ENCODE data around the gene MEGF6.

Gene MEGF6

DNA sequence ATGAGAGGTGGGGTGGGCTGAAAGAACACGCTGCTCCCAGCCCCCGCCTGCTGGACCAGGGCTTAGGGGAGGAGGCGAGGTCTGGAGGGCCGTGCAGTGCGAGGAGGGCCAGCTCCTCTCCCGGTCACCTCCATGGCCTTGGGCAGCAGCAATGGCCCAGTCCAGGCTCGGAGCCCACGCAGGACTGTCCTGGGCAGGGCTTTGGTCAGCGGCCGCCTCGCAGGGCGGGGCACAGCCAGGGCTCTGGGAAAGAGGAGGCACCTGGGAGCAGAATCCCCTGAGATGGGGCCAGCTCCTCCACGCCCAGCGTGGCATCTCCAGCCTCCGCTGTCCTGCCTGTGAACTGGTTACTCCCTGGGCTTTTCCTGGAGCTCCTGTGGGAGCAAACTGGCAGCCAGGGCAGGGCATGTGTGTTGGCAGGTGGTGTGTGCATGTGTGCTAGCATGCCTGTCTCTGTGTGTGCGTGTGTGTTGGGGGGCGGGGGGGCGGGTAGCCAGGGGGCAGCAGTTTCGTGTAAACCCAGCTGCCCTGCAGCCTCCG, 129.4 kb downstream of the MEGF6 start:
- no peak overlapping the region for H3K4me3 ChIP-seq (ENCODE audit: low read depth, low read length)
- no peaks in the 10 kb centered on the region for H3K36me3 ChIP-seq
- no peak for DNase-seq
- H3K9me3 ChIP-seq, result no peaks in the 10 kb centered on the region
- TF ChIP-seq, protein P1, sequence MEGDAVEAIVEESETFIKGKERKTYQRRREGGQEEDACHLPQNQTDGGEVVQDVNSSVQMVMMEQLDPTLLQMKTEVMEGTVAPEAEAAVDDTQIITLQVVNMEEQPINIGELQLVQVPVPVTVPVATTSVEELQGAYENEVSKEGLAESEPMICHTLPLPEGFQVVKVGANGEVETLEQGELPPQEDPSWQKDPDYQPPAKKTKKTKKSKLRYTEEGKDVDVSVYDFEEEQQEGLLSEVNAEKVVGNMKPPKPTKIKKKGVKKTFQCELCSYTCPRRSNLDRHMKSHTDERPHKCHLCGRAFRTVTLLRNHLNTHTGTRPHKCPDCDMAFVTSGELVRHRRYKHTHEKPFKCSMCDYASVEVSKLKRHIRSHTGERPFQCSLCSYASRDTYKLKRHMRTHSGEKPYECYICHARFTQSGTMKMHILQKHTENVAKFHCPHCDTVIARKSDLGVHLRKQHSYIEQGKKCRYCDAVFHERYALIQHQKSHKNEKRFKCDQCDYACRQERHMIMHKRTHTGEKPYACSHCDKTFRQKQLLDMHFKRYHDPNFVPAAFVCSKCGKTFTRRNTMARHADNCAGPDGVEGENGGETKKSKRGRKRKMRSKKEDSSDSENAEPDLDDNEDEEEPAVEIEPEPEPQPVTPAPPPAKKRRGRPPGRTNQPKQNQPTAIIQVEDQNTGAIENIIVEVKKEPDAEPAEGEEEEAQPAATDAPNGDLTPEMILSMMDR (IDR thresholded peaks at IDR 0.05; ENCODE audit: low read depth, low read length), result no peak
- no peaks in the 10 kb centered on the region for H3K27me3 ChIP-seq
- H3K4me1 ChIP-seq, result no peaks in the 10 kb centered on the region

- TF ChIP-seq, protein P1 (IDR thresholded peaks at IDR 0.05; ENCODE audit: low read depth, low read length), result no peak
- Histone ChIP-seq H3K4me1 (no peaks in the 10 kb centered on the region), H3K36me3 (no peaks in the 10 kb centered on the region)
These were observed 130.3 kb downstream of the MEGF6 start for GRCh38 chr1:3481046-3481445.

GRCh38 chr1:3480369-3480719, 131.0 kb downstream of the MEGF6 start:
- Histone ChIP-seq H3K9me3 (no peaks in the 10 kb centered on the region), H3K4me1 (no peaks in the 10 kb centered on the region), H3K27me3 (no peaks in the 10 kb centered on the region), H3K4me3 (ENCODE audit: low read depth, low read length) (no peak overlapping the region), H3K36me3 (no peaks in the 10 kb centered on the region)
- DNase-seq, result no peak
- TF ChIP-seq, protein P1 (IDR thresholded peaks at IDR 0.05; ENCODE audit: low read depth, low read length), result no peak

More at GRCh38 chr1:3481046-3481445, 130.3 kb downstream of the MEGF6 start:
- no peaks in the 10 kb centered on the region for H3K27me3 ChIP-seq
- DNase-seq, result no peak
- H3K4me3 ChIP-seq (ENCODE audit: low read depth, low read length), result no peak overlapping the region
- no peaks in the 10 kb centered on the region for H3K9me3 ChIP-seq

- Histone ChIP-seq H3K36me3 (no peaks in the 10 kb centered on the region), H3K9me3 (no peaks in the 10 kb centered on the region), H3K27me3 (no peaks in the 10 kb centered on the region), H3K4me3 (ENCODE audit: low read depth, low read length) (no peak overlapping the region), H3K4me1 (no peaks in the 10 kb centered on the region)
- TF ChIP-seq, protein P1 (IDR thresholded peaks at IDR 0.05; ENCODE audit: low read depth, low read length), result no peak
- DNase-seq, result no peak
These were observed 131.6 kb downstream of the MEGF6 start for GRCh38 chr1:3479511-3480368.

- no peak overlapping the region for H3K4me3 ChIP-seq (ENCODE audit: low read depth, low read length)
- H3K27me3 ChIP-seq, result no peaks in the 10 kb centered on the region
- TF ChIP-seq, protein P1 (IDR thresholded peaks at IDR 0.05; ENCODE audit: low read depth, low read length), result no peak
- no peaks in the 10 kb centered on the region for H3K4me1 ChIP-seq
- no peaks in the 10 kb centered on the region for H3K36me3 ChIP-seq
- H3K9me3 ChIP-seq, result no peaks in the 10 kb centered on the region
- no peak for DNase-seq
These were observed 133.1 kb downstream of the MEGF6 start for GRCh38 chr1:3478187-3478586.

Measured in BE2C (cell line).